Endodermal cell (in vitro differentiated cells): ENCODE measurements around the gene SFXN5. TPM values are rescaled to one million over a fixed set of nuclear protein-coding genes. Genes with fewer than 3 reads are reported as not detected.

Experiments used
- DNase-seq: peaks from one replicate; pipeline ENCODE4 v3.0.0-alpha.2; 2017
- H3K27ac ChIP-seq: 2 replicates; pipeline ENCODE4 v1.5.1; 2013; ENCODE audit warnings: mild to moderate bottlenecking, low read depth, low read length, moderate library complexity
- H3K27me3 ChIP-seq: 2 replicates; pipeline ENCODE4 v1.6.1; 2013; ENCODE audit warnings: mild to moderate bottlenecking, low read length, moderate library complexity; ENCODE audit not compliant: insufficient read depth, control insufficient read depth, poor library complexity, severe bottlenecking
- H3K36me3 ChIP-seq: 2 replicates; pipeline ENCODE4 v1.7.0; 2013; ENCODE audit warnings: mild to moderate bottlenecking, low read length, moderate library complexity; ENCODE audit not compliant: control insufficient read depth, insufficient read depth
- H3K4me1 ChIP-seq: one replicate; pipeline ENCODE4 v1.7.0; 2013; ENCODE audit warnings: low read length; ENCODE audit not compliant: control insufficient read depth, insufficient read depth
- H3K4me3 ChIP-seq: 2 replicates; pipeline ENCODE4 v1.5.1; 2013; ENCODE audit warnings: mild to moderate bottlenecking, low read length, moderate library complexity
- H3K9ac ChIP-seq: 2 replicates; pipeline ENCODE4 v1.6.1; 2013; ENCODE audit warnings: mild to moderate bottlenecking, low read length, moderate library complexity; ENCODE audit not compliant: poor library complexity, severe bottlenecking; ENCODE audit errors: extremely low read depth
- H3K9me3 ChIP-seq: 2 replicates; pipeline ENCODE4 v1.6.1; 2013; ENCODE audit warnings: mild to moderate bottlenecking, low read length, moderate library complexity; ENCODE audit not compliant: control insufficient read depth
- H3K27ac Mint-ChIP-seq: 2 replicates; pipeline ENCODE4 v1.8.0; 2020; ENCODE audit warnings: mixed read lengths
- H3K27me3 Mint-ChIP-seq: 2 replicates; pipeline ENCODE4 v1.8.0; 2021; ENCODE audit warnings: mild to moderate bottlenecking, mixed read lengths; ENCODE audit not compliant: insufficient read depth
- H3K36me3 Mint-ChIP-seq: 2 replicates; pipeline ENCODE4 v1.8.0; 2020; ENCODE audit warnings: low read depth, mixed read lengths
- H3K4me1 Mint-ChIP-seq: 2 replicates; pipeline ENCODE4 v1.8.0; 2020; ENCODE audit warnings: mixed read lengths
- H3K4me3 Mint-ChIP-seq: 2 replicates; pipeline ENCODE4 v1.8.0; 2020; ENCODE audit warnings: mild to moderate bottlenecking, moderate library complexity, mixed read lengths
- H3K9me3 Mint-ChIP-seq: 2 replicates; pipeline ENCODE4 v1.8.0; 2020; ENCODE audit warnings: mild to moderate bottlenecking, mixed read lengths
- CTCF ChIP-seq: fragments of 200-600 bp; sonication (generic); conservative IDR thresholded peaks from 2 replicates; pipeline ENCODE4 v1.5.0; 2021; ENCODE audit warnings: antibody characterized with exemption, mild to moderate bottlenecking
- WGBS, 2 experiments: methylation state at CpG; one replicate each; pipeline versions ENCODE4 v1.1.5 to v1.1.7; 2013; ENCODE audit warnings: missing lambda C conversion rate in 2 of 2, mixed read lengths in 1 of 2; ENCODE audit not compliant: insufficient coverage in 1 of 2, insufficient read length in 1 of 2; 5-methylcytosine and 5-hydroxymethylcytosine counted together
- total RNA-seq, 2 donors: library from RNA; stranded (reverse); fragmentation: NEBNext Ultra II Directional in 1 of 2; extraction: Animal tissue kit (Norgen Biotek cat#: 25700) in 1 of 2; gene quantifications; 2 replicates in 1 of 2; 3 replicates in 1 of 2; pipeline ENCODE4 v1.2.1, GENCODE V29; 2021

Gene SFXN5
- total RNA-seq, 2 donors from 2014 or later, result 30.7 to 32.8 TPM

- Histone ChIP-seq H3K9me3 (no peaks in the 10 kb centered on the region), H3K4me3 (no peak overlapping the region), H3K27me3 (no peaks in the 10 kb centered on the region), H3K9ac (no peak overlapping the region), H3K36me3 (peaks cover 7% of the 10 kb centered on the region), H3K27ac (no peak overlapping the region), H3K4me1 (no peaks in the 10 kb centered on the region)
- no peak overlapping the region for H3K27ac Mint-ChIP-seq
- H3K4me1 Mint-ChIP-seq, result no peaks in the 10 kb centered on the region
- TF ChIP-seq CTCF, result no peak
- 76% methylated on average over 1 of the region's 1 CpG; no CpG with 5 or more reads in 1 of the 2 experiments for WGBS, 2 experiments
- no peak overlapping the region for H3K4me3 Mint-ChIP-seq
- no peak for DNase-seq
- H3K9me3 Mint-ChIP-seq, result no peaks in the 10 kb centered on the region
- H3K27me3 Mint-ChIP-seq, result no peaks in the 10 kb centered on the region
- H3K36me3 Mint-ChIP-seq, result peaks cover 6% of the 10 kb centered on the region
These were observed 44.2 kb downstream of the SFXN5 start for GRCh38 chr2:73027340-73027739.

- Histone ChIP-seq H3K27ac (no peak overlapping the region), H3K9ac (no peak overlapping the region), H3K9me3 (no peaks in the 10 kb centered on the region), H3K36me3 (peaks cover 8% of the 10 kb centered on the region), H3K27me3 (no peaks in the 10 kb centered on the region), H3K4me3 (no peak overlapping the region), H3K4me1 (no peaks in the 10 kb centered on the region)
- Mint-ChIP-seq H3K4me1 (no peaks in the 10 kb centered on the region), H3K27ac (no peak overlapping the region), H3K9me3 (no peaks in the 10 kb centered on the region), H3K4me3 (no peak overlapping the region), H3K36me3 (peaks cover 18% of the 10 kb centered on the region), H3K27me3 (no peaks in the 10 kb centered on the region)
- WGBS, 2 experiments, result 50 to 85% methylated on average over 1 of the region's 1 CpG
- DNase-seq, result no peak
- TF ChIP-seq CTCF, result no peak
These were observed 48.0 kb downstream of the SFXN5 start for GRCh38 chr2:73023497-73023896.

DNA sequence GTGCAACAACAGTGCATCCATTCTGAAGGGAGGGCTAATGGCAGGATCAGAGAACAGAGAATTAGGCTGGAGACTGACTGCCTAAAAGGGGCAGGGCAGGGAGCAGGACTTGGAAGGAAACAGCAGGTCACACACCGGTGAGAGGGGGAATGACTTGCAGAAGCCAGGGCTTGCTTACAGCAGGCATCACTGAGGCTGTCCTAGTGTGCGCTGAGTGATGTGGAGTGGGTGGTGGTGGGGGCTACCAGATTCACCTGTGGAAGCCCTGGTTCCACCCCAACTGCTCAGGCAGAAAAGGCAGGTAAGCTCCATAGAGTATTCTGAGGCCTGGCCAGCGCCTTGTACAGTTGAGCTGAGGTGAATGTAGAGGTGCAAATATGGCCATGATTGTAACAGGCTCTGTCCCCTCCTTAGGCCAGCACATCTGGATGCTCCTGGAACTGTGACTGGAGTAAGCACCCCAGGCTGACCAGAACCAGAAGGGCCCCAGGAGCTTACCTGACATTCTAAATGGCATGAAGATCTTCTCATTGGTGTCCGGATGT is 49.4 kb downstream of the SFXN5 start:
- H3K27ac ChIP-seq, result no peak overlapping the region
- no peak for TF ChIP-seq CTCF
- Mint-ChIP-seq H3K36me3 (peaks cover 21% of the 10 kb centered on the region), H3K4me3 (no peak overlapping the region), H3K4me1 (no peaks in the 10 kb centered on the region), H3K9me3 (no peaks in the 10 kb centered on the region), H3K27ac (no peak overlapping the region), H3K27me3 (no peaks in the 10 kb centered on the region)
- H3K9ac ChIP-seq, result no peak overlapping the region
- 92 to 94% methylated on average over 2 to 4 of the region's 4 CpGs for WGBS, 2 experiments
- peaks cover 12% of the 10 kb centered on the region for H3K36me3 ChIP-seq
- no peaks in the 10 kb centered on the region for H3K4me1 ChIP-seq
- DNase-seq, result no peak
- H3K27me3 ChIP-seq, result no peaks in the 10 kb centered on the region
- H3K9me3 ChIP-seq, result no peaks in the 10 kb centered on the region
- H3K4me3 ChIP-seq, result no peak overlapping the region
